Upper lobe of left lung (tissue), 6 donors: ENCODE results near the gene CTNNA1. TPM values are rescaled to one million over a fixed set of nuclear protein-coding genes. Genes with fewer than 3 reads are reported as not detected.

Source experiments
- ATAC-seq, 2 donors: fragments of 200-7000 bp; cut with Tn5 transposase; one replicate each; pipeline ENCODE4 v1.9.1; 2022; ENCODE audit warnings: mild to moderate bottlenecking in 2 of 2, moderate library complexity in 2 of 2; ENCODE audit not compliant: low FRiP score in 2 of 2
- DNase-seq, 2 donors: peaks; one replicate each; pipeline ENCODE4 v3.0.0-alpha.2; 2019 to 2020
- H3K27ac ChIP-seq, 4 donors: fragments of 200-600 bp; sonication (generic); one replicate each; pipeline ENCODE4 v1.5.1; 2016 to 2019
- H3K27me3 ChIP-seq, 4 donors: fragments of 200-600 bp; sonication (generic); one replicate each; pipeline ENCODE4 v1.5.1; 2017 to 2019
- H3K36me3 ChIP-seq, 4 donors: fragments of 200-600 bp; sonication (generic); one replicate each; pipeline ENCODE4 v1.5.1; 2016 to 2019
- H3K4me1 ChIP-seq, 4 donors: fragments of 200-600 bp; sonication (generic); one replicate each; pipeline ENCODE4 v1.5.1; 2018 to 2019
- H3K4me3 ChIP-seq, 4 donors: fragments of 200-600 bp; sonication (generic); one replicate each; pipeline ENCODE4 v1.5.1; 2017 to 2019; ENCODE audit warnings: mild to moderate bottlenecking in 2 of 4, moderate library complexity in 1 of 4
- H3K9me3 ChIP-seq, 4 donors: fragments of 200-600 bp; sonication (generic); one replicate each; pipeline ENCODE4 v1.5.1; 2018 to 2019
- EP300 ChIP-seq, 4 donors: sonication (generic); formaldehyde crosslinking; IDR thresholded peaks; one replicate each; pipeline ENCODE4 v1.5.1; 2017; ENCODE audit warnings: antibody characterized with exemption in 4 of 4, control low read depth in 2 of 4
- POLR2A ChIP-seq, 4 donors: fragments of 450-650 bp; IDR thresholded peaks; one replicate each; pipeline ENCODE4 v1.5.1; 2016 to 2017; ENCODE audit warnings: antibody characterized with exemption in 4 of 4, mild to moderate bottlenecking in 2 of 4
- POLR2AphosphoS5 ChIP-seq, 2 donors: sonication (generic); formaldehyde crosslinking; IDR thresholded peaks; one replicate each; pipeline ENCODE4 v1.5.1; 2017; ENCODE audit warnings: antibody characterized with exemption in 2 of 2
- WGBS, 2 donors: methylation state at CpG; one replicate each; pipeline ENCODE4 v1.1.5; 2017 to 2018; 5-methylcytosine and 5-hydroxymethylcytosine counted together
- total RNA-seq, 6 donors: library from RNA; depleted of rRNA in 4 of 6; stranded (reverse); fragments of >200 nt in 4 of 6; gene quantifications; one replicate each; pipeline versions ENCODE4 v1.1.0 to v1.2.1, GENCODE V29; 2016 to 2021
- TF ChIP-seq, protein P1 (sequence below), 6 experiments: fragments of 450-650 bp in 4 of 6; fragments of 200-600 bp in 2 of 6; sonication (generic) in 2 of 6; IDR thresholded peaks; one replicate each; pipeline ENCODE4 v1.5.1; 2016 to 2019; ENCODE audit warnings: antibody characterized with exemption in 6 of 6
- donor health status: DM: no; HTN: no; CAD: no; lungs with moderate emphysema.
- donor health status: DM: no; HTN: yes; CAD: no; lungs with severe emphysema.

Gene CTNNA1
- total RNA-seq, 6 donors from 2014 or later = 352 to 505 (median 415) TPM

DNA sequence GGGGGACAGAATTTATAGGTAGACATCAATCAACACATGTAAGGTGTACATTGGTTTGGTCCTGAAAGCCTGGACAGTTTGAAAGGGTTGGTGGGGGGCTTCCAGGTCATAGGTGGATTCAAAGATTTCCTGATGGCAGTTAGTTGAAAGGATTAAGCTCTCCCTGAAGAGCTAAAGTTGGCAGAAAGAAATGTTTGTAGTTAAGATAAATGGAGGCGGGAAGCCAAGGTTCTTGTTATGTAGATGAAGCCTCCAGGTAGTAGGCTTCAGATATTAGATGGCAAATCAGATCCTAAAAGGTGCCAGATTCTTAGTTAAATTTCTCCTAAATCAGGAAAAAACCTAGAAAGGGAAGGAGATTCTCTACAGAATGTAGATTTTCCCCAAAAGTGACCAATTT, 130.9 kb downstream of the CTNNA1 start:
- DNase-seq (no peak), ATAC-seq (no peak)
- H3K4me3 ChIP-seq = no peak overlapping the region
- H3K27ac ChIP-seq = no peak overlapping the region
- 95 to 97% methylated on average over 1 of the region's 1 CpG for WGBS, 2 donors
- peaks cover 0 to 2% (median under 1%) of the 10 kb centered on the region in 4 donors for H3K4me1 ChIP-seq
- TF ChIP-seq EP300 (IDR thresholded peaks at IDR 0.05) = no peak
- TF ChIP-seq, protein P1, sequence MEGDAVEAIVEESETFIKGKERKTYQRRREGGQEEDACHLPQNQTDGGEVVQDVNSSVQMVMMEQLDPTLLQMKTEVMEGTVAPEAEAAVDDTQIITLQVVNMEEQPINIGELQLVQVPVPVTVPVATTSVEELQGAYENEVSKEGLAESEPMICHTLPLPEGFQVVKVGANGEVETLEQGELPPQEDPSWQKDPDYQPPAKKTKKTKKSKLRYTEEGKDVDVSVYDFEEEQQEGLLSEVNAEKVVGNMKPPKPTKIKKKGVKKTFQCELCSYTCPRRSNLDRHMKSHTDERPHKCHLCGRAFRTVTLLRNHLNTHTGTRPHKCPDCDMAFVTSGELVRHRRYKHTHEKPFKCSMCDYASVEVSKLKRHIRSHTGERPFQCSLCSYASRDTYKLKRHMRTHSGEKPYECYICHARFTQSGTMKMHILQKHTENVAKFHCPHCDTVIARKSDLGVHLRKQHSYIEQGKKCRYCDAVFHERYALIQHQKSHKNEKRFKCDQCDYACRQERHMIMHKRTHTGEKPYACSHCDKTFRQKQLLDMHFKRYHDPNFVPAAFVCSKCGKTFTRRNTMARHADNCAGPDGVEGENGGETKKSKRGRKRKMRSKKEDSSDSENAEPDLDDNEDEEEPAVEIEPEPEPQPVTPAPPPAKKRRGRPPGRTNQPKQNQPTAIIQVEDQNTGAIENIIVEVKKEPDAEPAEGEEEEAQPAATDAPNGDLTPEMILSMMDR (IDR thresholded peaks at IDR 0.05) = no peak
- TF ChIP-seq POLR2A (IDR thresholded peaks at IDR 0.05) = no peak
- no peaks in the 10 kb centered on the region for H3K27me3 ChIP-seq
- H3K36me3 ChIP-seq = peaks cover 13 to 33% (median 17%) of the 10 kb centered on the region in 4 donors
- no peaks in the 10 kb centered on the region for H3K9me3 ChIP-seq

GRCh38 chr5:138884554-138884953, 131.3 kb downstream of the CTNNA1 start:
- DNase-seq (no peak), ATAC-seq (no peak)
- TF ChIP-seq POLR2AphosphoS5 (IDR thresholded peaks at IDR 0.05) = no peak
- no peak for TF ChIP-seq EP300 (IDR thresholded peaks at IDR 0.05)
- TF ChIP-seq POLR2A (IDR thresholded peaks at IDR 0.05) = no peak
- TF ChIP-seq, protein P1 (IDR thresholded peaks at IDR 0.05) = no peak
- Histone ChIP-seq H3K27ac (no peak overlapping the region), H3K9me3 (no peaks in the 10 kb centered on the region), H3K36me3 (peaks cover 17 to 38% (median 22%) of the 10 kb centered on the region in 4 donors), H3K4me3 (no peak overlapping the region), H3K27me3 (no peaks in the 10 kb centered on the region), H3K4me1 (no peaks in the 10 kb centered on the region)

DNA sequence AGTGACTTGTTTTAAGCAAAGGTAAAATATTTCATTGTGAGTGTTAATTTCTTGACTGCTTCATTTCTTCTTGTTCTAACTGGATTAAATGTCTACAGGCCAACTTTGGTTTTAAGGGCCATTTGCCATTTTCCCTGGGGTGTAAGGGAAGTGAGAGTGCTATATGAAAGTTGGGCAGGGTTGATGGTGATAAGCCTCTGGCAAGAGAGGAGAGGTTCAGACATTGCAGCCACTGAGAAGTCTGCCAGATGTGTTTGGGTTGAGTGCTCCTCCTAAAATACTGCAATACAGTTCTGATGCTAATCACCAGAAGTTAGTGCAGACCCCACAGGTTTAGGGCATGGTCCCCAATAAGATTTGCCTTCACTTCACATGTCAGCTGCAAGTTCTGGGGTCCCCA, 136.8 kb downstream of the CTNNA1 start:
- ATAC-seq (no peak), DNase-seq (no peak)
- TF ChIP-seq POLR2A (IDR thresholded peaks at IDR 0.05) = no peak
- no peak for TF ChIP-seq POLR2AphosphoS5 (IDR thresholded peaks at IDR 0.05)
- TF ChIP-seq, protein P1 (IDR thresholded peaks at IDR 0.05) = no peak
- TF ChIP-seq EP300 (IDR thresholded peaks at IDR 0.05) = no peak
- H3K4me1 ChIP-seq = no peaks in the 10 kb centered on the region
- no peak overlapping the region for H3K4me3 ChIP-seq
- H3K9me3 ChIP-seq = no peaks in the 10 kb centered on the region
- H3K27me3 ChIP-seq = no peaks in the 10 kb centered on the region
- H3K27ac ChIP-seq = no peak overlapping the region
- peaks cover 23 to 66% (median 40%) of the 10 kb centered on the region in 4 donors for H3K36me3 ChIP-seq

DNA sequence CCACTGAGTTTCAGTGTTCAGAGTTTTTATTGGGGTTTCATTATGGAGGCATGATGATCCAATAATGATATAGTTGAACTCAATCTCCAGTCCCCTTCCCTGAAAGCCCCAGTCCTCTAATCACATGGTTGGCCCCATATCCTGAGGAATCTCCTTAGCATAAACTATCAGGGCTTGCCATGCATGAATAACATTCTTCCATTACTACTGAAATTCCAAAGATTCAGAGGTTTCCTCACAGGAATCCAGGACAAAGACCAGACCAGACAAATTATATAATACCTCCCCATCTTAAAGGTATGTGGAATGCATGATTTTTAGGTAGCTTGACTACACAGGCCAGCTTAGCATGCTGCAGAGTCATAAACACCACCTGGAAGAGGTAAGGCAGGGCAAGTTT, 137.4 kb downstream of the CTNNA1 start:
- H3K27me3 ChIP-seq = no peaks in the 10 kb centered on the region
- ATAC-seq (no peak), DNase-seq (no peak)
- peaks cover 23 to 68% (median 42%) of the 10 kb centered on the region in 4 donors for H3K36me3 ChIP-seq
- no peak overlapping the region for H3K4me3 ChIP-seq
- H3K27ac ChIP-seq = no peak overlapping the region
- H3K9me3 ChIP-seq = no peaks in the 10 kb centered on the region
- TF ChIP-seq, protein P1 (IDR thresholded peaks at IDR 0.05) = no peak
- no peaks in the 10 kb centered on the region for H3K4me1 ChIP-seq

DNA sequence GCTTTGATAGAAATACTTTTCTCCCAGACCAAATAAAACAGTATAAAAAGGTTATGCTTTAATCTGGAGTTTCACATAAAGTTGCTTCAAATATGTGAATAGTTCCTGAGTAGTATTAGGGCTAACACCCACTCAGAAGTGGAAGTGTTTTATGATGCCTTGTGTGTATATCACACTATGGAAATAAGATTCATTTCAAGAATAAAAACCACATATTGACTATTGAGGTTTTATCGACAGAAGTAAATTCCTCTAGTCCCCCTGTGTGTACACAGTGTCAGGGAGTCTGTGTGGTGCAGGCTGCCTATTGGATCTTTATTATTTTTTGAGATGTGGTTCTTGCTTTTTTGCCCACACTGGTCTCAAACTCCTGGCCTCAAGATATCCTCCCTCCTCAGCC, 142.7 kb downstream of the CTNNA1 start:
- WGBS, 2 donors = 68 to 77% methylated on average over 1 of the region's 1 CpG
- Histone ChIP-seq H3K4me3 (no peak overlapping the region), H3K27ac (no peak overlapping the region), H3K4me1 (peaks cover 0 to 8% (median 4%) of the 10 kb centered on the region in 4 donors), H3K27me3 (no peaks in the 10 kb centered on the region), H3K9me3 (no peaks in the 10 kb centered on the region), H3K36me3 (peaks cover 2 to 20% (median 10%) of the 10 kb centered on the region in 4 donors)
- ATAC-seq (no peak), DNase-seq (no peak)
- TF ChIP-seq POLR2A (IDR thresholded peaks at IDR 0.05) = no peak
- no peak for TF ChIP-seq POLR2AphosphoS5 (IDR thresholded peaks at IDR 0.05)
- TF ChIP-seq, protein P1 (IDR thresholded peaks at IDR 0.05) = no peak
- TF ChIP-seq EP300 (IDR thresholded peaks at IDR 0.05) = no peak
